Lower leg skin (tissue), 4 donors: ENCODE measurements around the gene CAMKK1. TPM values are rescaled to one million over a fixed set of nuclear protein-coding genes. Genes with fewer than 3 reads are reported as not detected.

Experiments
- DNase-seq, 2 donors: peaks; one replicate each; pipeline ENCODE4 v3.0.0-alpha.2; 2019; ENCODE audit warnings: low spot score in 2 of 2
- H3K4me3 ChIP-seq: fragments of 200-600 bp; sonication (generic); 2 replicates; pipeline ENCODE4 v1.5.1; 2017; ENCODE audit warnings: mild to moderate bottlenecking, low read depth; ENCODE audit not compliant: poor library complexity, severe bottlenecking
- POLR2A ChIP-seq, 2 donors: fragments of 450-650 bp; IDR thresholded peaks; one replicate each; pipeline ENCODE4 v1.6.1; 2016 to 2017; ENCODE audit warnings: antibody characterized with exemption in 2 of 2, mild to moderate bottlenecking in 1 of 2, moderate library complexity in 1 of 2
- WGBS, 2 donors: methylation state at CpG; one replicate each; pipeline ENCODE4 v1.1.5; 2018; 5-methylcytosine and 5-hydroxymethylcytosine counted together
- intact Hi-C: fragments of 100-400 bp; cut with DNase I; formaldehyde crosslinking; loops from one replicate; pipeline ENCODE4 v1.15.0; 2023; ENCODE audit warnings: low total_unique reads
- total RNA-seq, 4 donors: library from RNA; depleted of rRNA; stranded (reverse); fragments of >200 nt; gene quantifications; one replicate each; pipeline ENCODE4 v1.1.0, GENCODE V29; 2016
- TF ChIP-seq, protein P1 (sequence below), 3 donors: fragments of 450-650 bp; IDR thresholded peaks; one replicate each; pipeline ENCODE4 v1.5.1; 2016; ENCODE audit warnings: antibody characterized with exemption in 3 of 3, mild to moderate bottlenecking in 3 of 3, moderate library complexity in 2 of 3

CAMKK1 gene
- total RNA-seq, 4 donors from 2014 or later: 7.3 to 21.2 (median 14.6) TPM

DNA sequence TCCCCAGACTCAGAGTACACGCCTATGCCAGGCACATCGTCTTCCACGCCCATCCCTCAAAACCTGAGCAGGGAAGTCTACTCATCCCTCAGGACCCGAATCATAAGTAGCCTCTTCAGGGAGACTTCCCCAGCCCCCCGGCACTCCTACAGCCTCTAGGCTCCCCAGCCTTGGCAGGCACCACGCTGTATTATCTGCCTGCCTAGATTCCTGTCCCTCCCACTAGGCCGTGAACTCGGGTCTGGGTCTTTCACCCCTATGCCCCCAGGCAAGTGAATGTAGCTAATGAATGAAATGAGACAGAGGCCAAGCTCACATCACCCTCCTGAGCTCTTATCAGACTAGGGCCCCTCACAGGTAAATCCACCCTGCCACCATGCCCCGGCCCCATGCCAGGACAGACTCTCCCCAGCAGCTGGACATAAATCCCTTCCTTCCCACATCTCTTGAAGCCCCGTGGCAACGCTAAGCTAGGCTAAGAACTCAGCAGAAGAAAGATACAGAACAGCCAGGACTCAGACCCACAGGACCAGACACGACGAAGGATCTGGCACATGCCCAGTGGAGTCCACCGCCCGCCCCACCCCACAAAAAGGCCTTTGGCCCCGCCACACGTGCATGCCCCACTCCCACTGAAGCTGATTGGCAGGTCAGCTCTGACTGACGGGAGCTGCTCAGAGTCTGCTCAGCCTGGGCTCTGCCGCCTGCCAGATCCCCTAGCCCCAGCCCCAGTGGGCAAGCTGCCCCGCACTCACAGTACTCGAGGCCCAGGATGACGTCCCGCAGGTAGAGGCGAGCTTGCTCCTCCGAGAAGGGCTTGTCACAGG, 13.0 kb downstream of the CAMKK1 start:
- 52% methylated on average over 16 to 25 of the region's 25 CpGs for WGBS, 2 donors
- no peak overlapping the region for H3K4me3 ChIP-seq
- TF ChIP-seq, protein P1, sequence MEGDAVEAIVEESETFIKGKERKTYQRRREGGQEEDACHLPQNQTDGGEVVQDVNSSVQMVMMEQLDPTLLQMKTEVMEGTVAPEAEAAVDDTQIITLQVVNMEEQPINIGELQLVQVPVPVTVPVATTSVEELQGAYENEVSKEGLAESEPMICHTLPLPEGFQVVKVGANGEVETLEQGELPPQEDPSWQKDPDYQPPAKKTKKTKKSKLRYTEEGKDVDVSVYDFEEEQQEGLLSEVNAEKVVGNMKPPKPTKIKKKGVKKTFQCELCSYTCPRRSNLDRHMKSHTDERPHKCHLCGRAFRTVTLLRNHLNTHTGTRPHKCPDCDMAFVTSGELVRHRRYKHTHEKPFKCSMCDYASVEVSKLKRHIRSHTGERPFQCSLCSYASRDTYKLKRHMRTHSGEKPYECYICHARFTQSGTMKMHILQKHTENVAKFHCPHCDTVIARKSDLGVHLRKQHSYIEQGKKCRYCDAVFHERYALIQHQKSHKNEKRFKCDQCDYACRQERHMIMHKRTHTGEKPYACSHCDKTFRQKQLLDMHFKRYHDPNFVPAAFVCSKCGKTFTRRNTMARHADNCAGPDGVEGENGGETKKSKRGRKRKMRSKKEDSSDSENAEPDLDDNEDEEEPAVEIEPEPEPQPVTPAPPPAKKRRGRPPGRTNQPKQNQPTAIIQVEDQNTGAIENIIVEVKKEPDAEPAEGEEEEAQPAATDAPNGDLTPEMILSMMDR (IDR thresholded peaks at IDR 0.05): no peak
- no peak for TF ChIP-seq POLR2A (IDR thresholded peaks at IDR 0.05)
- intact Hi-C loops: no loop called here
- no peak for DNase-seq

DNA sequence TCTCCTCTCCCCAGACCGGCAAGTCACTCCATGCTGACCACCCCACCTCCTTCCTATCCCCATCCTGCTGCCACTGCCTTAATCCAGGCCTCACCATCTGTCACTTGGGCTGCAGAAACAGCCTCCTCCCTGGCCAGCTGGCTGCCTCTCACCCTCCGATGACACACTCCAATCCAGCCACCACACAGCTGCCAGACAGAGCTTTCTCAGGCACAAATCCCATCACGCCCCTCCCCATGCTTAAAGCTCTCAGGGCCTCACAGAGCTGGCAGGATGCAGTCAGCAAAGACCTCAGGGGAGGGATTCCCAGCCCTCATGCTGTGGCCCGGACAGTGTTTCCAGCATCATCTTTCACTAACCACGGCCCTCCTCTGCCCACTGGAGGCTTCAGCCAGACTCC, 13.7 kb downstream of the CAMKK1 start:
- WGBS, 2 donors: 36 to 44% methylated on average over 4 to 5 of the region's 5 CpGs
- intact Hi-C loops: no loop called here
- no peak for DNase-seq
- TF ChIP-seq, protein P1 (IDR thresholded peaks at IDR 0.05): no peak
- no peak for TF ChIP-seq POLR2A (IDR thresholded peaks at IDR 0.05)
- no peak overlapping the region for H3K4me3 ChIP-seq

DNA sequence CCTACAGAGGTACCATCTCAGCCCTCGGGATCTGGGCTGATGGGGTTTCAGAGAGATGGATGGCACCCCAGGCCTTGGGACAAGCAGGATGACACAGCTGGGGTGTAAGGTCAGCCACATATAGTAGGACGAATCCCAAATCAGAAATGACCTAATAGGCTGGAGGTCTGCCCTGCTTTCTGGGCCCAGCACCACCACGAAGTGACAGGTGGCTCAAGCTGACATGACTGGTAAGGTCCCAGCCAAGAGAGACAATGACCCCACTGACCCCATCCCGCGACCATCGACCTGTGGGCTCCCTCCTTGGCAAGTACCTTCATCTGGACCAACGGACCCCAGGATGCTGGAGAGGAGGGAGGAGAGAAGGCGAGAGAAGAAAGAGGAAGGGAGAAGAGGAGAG, 15.6 kb downstream of the CAMKK1 start:
- intact Hi-C loops: no loop called here
- DNase-seq: no peak
- TF ChIP-seq, protein P1 (IDR thresholded peaks at IDR 0.05): no peak
- TF ChIP-seq POLR2A (IDR thresholded peaks at IDR 0.05): no peak
- WGBS, 2 donors: 78 to 90% methylated on average over 7 to 8 of the region's 8 CpGs
- no peak overlapping the region for H3K4me3 ChIP-seq

DNA sequence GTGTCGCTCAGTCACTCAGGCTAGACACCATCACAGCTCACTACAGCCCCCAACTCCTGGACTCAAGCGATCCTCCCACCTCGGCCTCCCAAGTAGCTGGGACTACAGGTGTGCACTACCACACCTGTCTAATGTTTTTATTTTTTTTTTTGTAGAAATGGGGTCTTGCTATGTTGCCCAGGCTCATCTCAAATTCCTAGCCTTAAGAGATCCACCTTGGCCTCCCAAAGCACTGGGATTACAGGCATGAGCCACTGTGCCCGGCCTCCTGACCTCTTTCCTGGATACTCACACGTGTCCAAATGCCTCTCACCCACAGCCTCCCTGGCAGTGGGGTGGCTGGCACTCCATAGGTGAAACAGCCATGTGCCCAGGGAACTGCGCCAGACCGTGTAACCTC, 17.5 kb downstream of the CAMKK1 start:
- WGBS, 2 donors: 97 to 98% methylated on average over 7 of the region's 7 CpGs
- no peak for TF ChIP-seq POLR2A (IDR thresholded peaks at IDR 0.05)
- TF ChIP-seq, protein P1 (IDR thresholded peaks at IDR 0.05): no peak
- no peak overlapping the region for H3K4me3 ChIP-seq
- DNase-seq: no peak
- intact Hi-C loops: no loop called here

DNA sequence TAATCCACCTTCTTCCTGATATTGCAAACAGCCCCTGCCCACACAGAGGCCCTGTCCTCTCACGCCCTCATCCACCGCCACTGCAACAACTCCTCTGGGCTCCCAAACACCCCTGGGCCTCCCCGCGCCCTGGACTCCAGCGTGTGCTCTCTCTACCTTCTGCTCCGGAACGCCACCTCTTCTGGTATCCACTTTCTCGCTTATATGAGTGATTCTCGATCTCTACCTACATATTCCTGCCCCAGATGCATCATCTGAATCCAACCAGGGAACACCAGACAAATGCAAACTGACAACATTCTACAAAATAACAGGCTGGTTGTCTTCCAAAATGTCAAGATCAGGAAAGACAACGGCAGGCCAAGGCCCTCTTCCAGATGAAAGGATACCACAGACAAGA, 19.0 kb downstream of the CAMKK1 start:
- 91 to 97% methylated on average over 10 of the region's 10 CpGs for WGBS, 2 donors
- no peak overlapping the region for H3K4me3 ChIP-seq
- TF ChIP-seq POLR2A (IDR thresholded peaks at IDR 0.05): no peak
- TF ChIP-seq, protein P1 (IDR thresholded peaks at IDR 0.05): no peak
- no peak for DNase-seq
- intact Hi-C loops: no loop called here
